GM20431 (cell line): Measurements from ENCODE around the gene XPR1.
"Not testable (repeated sequence)": the region's sequence is repeated elsewhere in the genome, so short reads cannot be mapped to it uniquely, and the experiment has no call there.

Source experiments
- in situ Hi-C: fragments of 300-500 bp; cut with MseI, MboI; formaldehyde crosslinking; loops from one replicate; pipeline ENCODE4 v1.15.0; 2020; ENCODE audit warnings: low sequenced_read_pairs; ENCODE audit not compliant: unreplicated experiment

XPR1 gene

GRCh38 chr1:180814258-180814657, 182.4 kb downstream of the XPR1 start:
- in situ Hi-C loops: no loop called here

GRCh38 chr1:180815188-180815587, 183.4 kb downstream of the XPR1 start:
- in situ Hi-C loops: no loop called here

GRCh38 chr1:180816132-180816531, 184.3 kb downstream of the XPR1 start:
- in situ Hi-C loops: no loop called here

GRCh38 chr1:180821970-180822369, 190.1 kb downstream of the XPR1 start:
- in situ Hi-C loops: no loop called here

GRCh38 chr1:180831507-180831906, 199.7 kb downstream of the XPR1 start:
- in situ Hi-C loops: not testable (repeated sequence)

GRCh38 chr1:180833180-180833579, 201.4 kb downstream of the XPR1 start:
- in situ Hi-C loops: not testable (repeated sequence)

- in situ Hi-C loops: no loop called here
Measured at GRCh38 chr1:180836449-180836848, 204.6 kb downstream of the XPR1 start.

GRCh38 chr1:180837020-180837419, 205.2 kb downstream of the XPR1 start:
- in situ Hi-C loops: no loop called here

GRCh38 chr1:180838535-180838934, 206.7 kb downstream of the XPR1 start:
- in situ Hi-C loops: no loop called here

- in situ Hi-C loops: no loop called here
Measured at GRCh38 chr1:180839547-180839946, 207.7 kb downstream of the XPR1 start.

GRCh38 chr1:180841415-180841814, 209.6 kb downstream of the XPR1 start:
- in situ Hi-C loops: no loop called here

- in situ Hi-C loops: no loop called here
Measured at GRCh38 chr1:180842052-180842451, 210.2 kb downstream of the XPR1 start.

- in situ Hi-C loops: no loop called here
Measured at GRCh38 chr1:180842491-180843275, 210.9 kb downstream of the XPR1 start.

GRCh38 chr1:180845352-180845751, 213.5 kb downstream of the XPR1 start:
- in situ Hi-C loops: no loop called here

GRCh38 chr1:180848191-180848590, 216.4 kb downstream of the XPR1 start:
- in situ Hi-C loops: no loop called here

- in situ Hi-C loops: no loop called here
Measured at GRCh38 chr1:180849031-180849775, 217.4 kb downstream of the XPR1 start.

- in situ Hi-C loops: loop anchor here (10.0 to 25.0 kb wide), 2 partner anchors 215 to 327 kb away; partner anchors contain the start of gene XPR1
Measured at GRCh38 chr1:180851995-180852887, 220.4 kb downstream of the XPR1 start.

GRCh38 chr1:180854001-180854400, 222.2 kb downstream of the XPR1 start:
- in situ Hi-C loops: loop anchor here (10.0 to 25.0 kb wide), 2 partner anchors 217 to 329 kb away; partner anchors contain the start of gene XPR1

- in situ Hi-C loops: loop anchor here (10.0 to 25.0 kb wide), 2 partner anchors 217 to 330 kb away; partner anchors contain the start of gene XPR1
Measured at GRCh38 chr1:180854456-180854855, 222.6 kb downstream of the XPR1 start.
